ENCODE results near the gene HES6.

HES6 gene

DNA sequence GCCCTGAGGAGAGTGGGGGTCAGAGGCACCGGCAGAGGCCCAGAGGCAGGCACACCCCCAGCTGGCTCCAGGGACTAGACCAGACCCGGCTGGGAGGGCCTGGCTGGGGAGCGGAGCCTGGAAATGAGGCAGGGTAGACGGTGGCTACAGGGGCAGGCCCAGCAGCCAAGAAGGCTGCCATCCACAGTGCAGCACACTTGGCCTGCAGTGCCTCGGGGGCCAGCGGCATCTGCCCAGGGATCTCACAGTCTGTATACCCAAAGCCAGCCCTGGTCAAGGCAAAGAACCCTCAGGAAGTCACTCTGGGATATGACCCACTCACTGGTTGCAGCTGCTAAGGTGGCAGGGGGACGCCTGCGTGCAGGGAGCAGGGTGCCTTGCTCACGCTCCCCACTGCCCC lies 30.8 kb upstream of the HES6 start:
- no peaks in the 10 kb centered on the region for H3K4me1 ChIP-seq
- H3K4me3 ChIP-seq = no peak overlapping the region
- H3K27me3 ChIP-seq = no peaks in the 10 kb centered on the region
- H3K36me3 ChIP-seq = peaks cover 61 to 95% (median 66%) of the 10 kb centered on the region in 3 donors
- no peak for TF ChIP-seq CTCF (IDR thresholded peaks at IDR 0.05)
- H3K9me3 ChIP-seq = no peaks in the 10 kb centered on the region
- no peak overlapping the region for H3K27ac ChIP-seq
- no peak for DNase-seq
- intact Hi-C loops (cut with DNase I; ENCODE audit: low total_unique reads) = no loop called here

- no peak for TF ChIP-seq CTCF (IDR thresholded peaks at IDR 0.05)
- DNase-seq = no peak
- Histone ChIP-seq H3K27ac (no peak overlapping the region), H3K9me3 (no peaks in the 10 kb centered on the region), H3K36me3 (peaks cover 52 to 95% (median 66%) of the 10 kb centered on the region in 3 donors), H3K4me3 (no peak overlapping the region), H3K4me1 (no peaks in the 10 kb centered on the region), H3K27me3 (no peaks in the 10 kb centered on the region)
- intact Hi-C loops (cut with DNase I; ENCODE audit: low total_unique reads) = no loop called here
Observed at GRCh38 chr2:238269741-238270140, 29.9 kb upstream of the HES6 start.

DNA sequence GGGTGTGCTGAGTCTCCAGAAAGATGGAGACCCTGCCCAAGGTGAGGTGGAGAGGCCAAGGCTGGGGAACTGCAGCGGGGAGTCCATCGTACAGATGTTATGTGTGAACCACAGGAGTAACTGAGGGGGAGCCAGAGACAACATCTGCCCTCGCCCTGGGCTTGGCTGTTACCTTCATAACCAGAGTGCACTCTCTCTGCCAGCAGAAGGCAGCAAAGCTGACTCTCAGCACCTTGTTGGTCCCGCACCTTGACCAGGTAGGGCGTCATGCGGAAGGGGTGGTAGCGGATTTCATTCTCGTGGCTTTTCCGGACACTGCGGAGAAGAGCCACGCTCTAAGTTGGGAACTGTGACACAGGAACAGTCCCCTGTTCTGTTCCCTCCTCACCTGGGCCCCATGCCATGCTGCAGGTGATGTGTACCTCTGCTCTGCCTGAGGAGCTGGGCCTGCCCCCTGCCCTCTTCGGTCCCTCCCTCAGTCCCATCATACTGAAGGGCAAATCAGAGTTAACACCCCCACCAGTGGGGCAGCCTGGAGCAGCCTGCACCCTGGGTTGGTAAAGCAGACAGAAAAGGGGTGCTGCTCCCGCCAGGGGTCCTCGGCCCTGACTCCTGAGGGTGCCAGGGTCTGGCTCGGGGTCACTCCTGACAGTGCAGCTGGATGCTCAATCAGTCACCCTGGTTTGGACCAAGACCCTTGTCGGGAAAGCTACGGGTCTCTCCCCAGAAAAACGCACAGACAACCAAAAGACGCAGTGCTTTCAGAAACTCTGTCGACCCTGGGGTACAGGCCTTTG lies 28.2 kb upstream of the HES6 start:
- Histone ChIP-seq H3K4me3 (no peak overlapping the region), H3K4me1 (peaks cover 0 to 16% (median 6%) of the 10 kb centered on the region in 4 donors), H3K36me3 (peaks cover 43 to 88% (median 65%) of the 10 kb centered on the region in 3 donors), H3K27me3 (no peaks in the 10 kb centered on the region), H3K9me3 (no peaks in the 10 kb centered on the region), H3K27ac (no peak overlapping the region)
- DNase-seq = no peak
- TF ChIP-seq CTCF (IDR thresholded peaks at IDR 0.05) = no peak
- intact Hi-C loops (cut with DNase I; ENCODE audit: low total_unique reads) = no loop called here

DNA sequence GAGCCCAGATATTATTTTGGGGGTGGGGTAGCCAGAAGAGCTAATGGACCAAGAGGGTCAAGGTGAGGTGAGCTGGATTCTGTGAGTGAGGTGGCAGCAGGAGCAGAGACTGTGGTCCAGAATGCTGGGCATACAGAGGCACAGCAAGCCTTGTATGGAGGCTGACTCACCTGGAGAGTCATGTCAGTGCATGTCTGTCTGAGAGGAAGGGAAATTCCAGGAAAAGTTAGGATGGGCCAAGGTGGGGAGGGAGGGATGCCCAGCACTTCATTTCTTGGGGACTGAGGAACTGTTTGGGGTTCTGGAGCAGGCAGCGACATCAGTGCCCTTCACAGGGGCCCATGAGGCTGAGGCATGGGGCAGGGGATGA lies 27.5 kb upstream of the HES6 start:
- intact Hi-C loops (cut with DNase I; ENCODE audit: low total_unique reads) = no loop called here
- Histone ChIP-seq H3K4me3 (no peak overlapping the region), H3K36me3 (peaks cover 40 to 87% (median 61%) of the 10 kb centered on the region in 3 donors), H3K27me3 (no peaks in the 10 kb centered on the region), H3K27ac (no peak overlapping the region), H3K9me3 (no peaks in the 10 kb centered on the region), H3K4me1 (peaks cover 0 to 23% (median 9%) of the 10 kb centered on the region in 4 donors)
- DNase-seq = no peak
- no peak for TF ChIP-seq CTCF (IDR thresholded peaks at IDR 0.05)

- intact Hi-C loops (cut with DNase I; ENCODE audit: low total_unique reads) = no loop called here
- H3K36me3 ChIP-seq = peaks cover 38 to 87% (median 64%) of the 10 kb centered on the region in 3 donors
Observed at GRCh38 chr2:238265605-238266004, 25.8 kb upstream of the HES6 start.

More at GRCh38 chr2:238265605-238266004, 25.8 kb upstream of the HES6 start:
- peaks cover 0 to 23% (median 9%) of the 10 kb centered on the region in 4 donors for H3K4me1 ChIP-seq
- DNase-seq = no peak
- H3K27me3 ChIP-seq = no peaks in the 10 kb centered on the region
- no peak overlapping the region for H3K27ac ChIP-seq
- no peak overlapping the region for H3K4me3 ChIP-seq
- no peaks in the 10 kb centered on the region for H3K9me3 ChIP-seq
- TF ChIP-seq CTCF (IDR thresholded peaks at IDR 0.05) = no peak
